HepG2 (cell line): ENCODE measurements around the gene GJC2. TPM values are rescaled to one million over a fixed set of nuclear protein-coding genes. Genes with fewer than 3 reads are reported as not detected.

Experiments
- ARNT2 ChIP-seq: sonication (generic); formaldehyde crosslinking; IDR thresholded peaks from 2 replicates; pipeline ENCODE4 v1.8.0; 2022; ENCODE audit warnings: mild to moderate bottlenecking, low read depth, missing genetic modification reagents, moderate library complexity
- CHD4 ChIP-seq: fragments of 200-600 bp; sonication (generic); IDR thresholded peaks from 2 replicates; pipeline ENCODE4 v1.7.0; 2017; ENCODE audit warnings: mild to moderate bottlenecking, low read length, borderline replicate concordance
- HCFC1 ChIP-seq: fragments of 150-350 bp; IDR thresholded peaks from 2 replicates; pipeline ENCODE4 v1.6.1; 2014; ENCODE audit warnings: low read depth, low read length
- KAT8 ChIP-seq: IDR thresholded peaks from 2 replicates; pipeline ENCODE4 v1.6.1; 2016; ENCODE audit warnings: missing genetic modification reagents, missing compliant biosample characterization
- MAFK ChIP-seq, 2 experiments: IDR thresholded peaks in 1 of 2; conservative IDR thresholded peaks in 1 of 2; 2 replicates each; pipeline ENCODE4 v1.6.1; 2011; ENCODE audit warnings: improper control_type of control experiment in 2 of 2, low read length in 2 of 2
- MEIS1 ChIP-seq: sonication (generic); formaldehyde crosslinking; IDR thresholded peaks from 2 replicates; pipeline ENCODE4 v1.9.0; 2021; ENCODE audit warnings: mild to moderate bottlenecking, missing genetic modification reagents, moderate library complexity, borderline replicate concordance
- NFYB ChIP-seq: sonication (generic); formaldehyde crosslinking; IDR thresholded peaks from 2 replicates; pipeline ENCODE4 v1.4.0; 2020; ENCODE audit warnings: missing genetic modification reagents
- RELA ChIP-seq: sonication (generic); formaldehyde crosslinking; IDR thresholded peaks from 2 replicates; pipeline ENCODE4 v1.4.0; 2020; ENCODE audit warnings: missing genetic modification reagents
- REPIN1 ChIP-seq: sonication (generic); formaldehyde crosslinking; IDR thresholded peaks from 2 replicates; pipeline ENCODE4 v1.8.0; 2022; ENCODE audit warnings: missing genetic modification reagents, low read depth, mild to moderate bottlenecking, borderline replicate concordance
- SCMH1 ChIP-seq: sonication (generic); formaldehyde crosslinking; IDR thresholded peaks from 2 replicates; pipeline ENCODE4 v1.9.0; 2021; ENCODE audit warnings: missing genetic modification reagents, mild to moderate bottlenecking, borderline replicate concordance
- SOX13 ChIP-seq, 3 experiments: fragments of 450-650 bp in 1 of 3; sonication (generic) in 1 of 3; formaldehyde crosslinking in 1 of 3; IDR thresholded peaks in 2 of 3; conservative IDR thresholded peaks in 1 of 3; 2 replicates each; pipeline versions ENCODE4 v1.5.0 to v1.6.1; 2016 to 2020; ENCODE audit warnings: antibody characterized with exemption in 1 of 3, mild to moderate bottlenecking in 1 of 3, missing compliant biosample characterization in 1 of 3, missing genetic modification reagents in 1 of 3, moderate library complexity in 1 of 3
- ZKSCAN1 ChIP-seq: fragments of 150-350 bp; IDR thresholded peaks from 2 replicates; pipeline ENCODE4 v1.6.1; 2014; ENCODE audit warnings: low read length
- ZMYM2 ChIP-seq: sonication (generic); formaldehyde crosslinking; IDR thresholded peaks from 2 replicates; pipeline ENCODE4 v1.8.0; 2022; ENCODE audit warnings: mild to moderate bottlenecking, missing genetic modification reagents
- ZNF547 ChIP-seq: sonication (generic); formaldehyde crosslinking; IDR thresholded peaks from 2 replicates; pipeline ENCODE4 v1.5.1; 2020; ENCODE audit warnings: mild to moderate bottlenecking, missing genetic modification reagents
- ZNF891 ChIP-seq: sonication (generic); formaldehyde crosslinking; IDR thresholded peaks from 2 replicates; pipeline ENCODE4 v1.5.0; 2020; ENCODE audit warnings: mild to moderate bottlenecking, missing genetic modification reagents
- polyA plus RNA-seq, 8 experiments: library from polyadenylated mRNA; depleted of rRNA in 3 of 8; stranded (reverse) in 7 of 8; unstranded in 1 of 8; fragments of >200 nt; fragmentation: Illumina TruSeq in 4 of 8; extraction: Trizol in 4 of 8; gene quantifications; 2 replicates each; pipeline versions ENCODE4 v1.2.1 to v1.2.3, GENCODE V29; 2011 to 2016; ENCODE audit warnings: low read depth in 4 of 8, missing spikeins in 1 of 8, mixed read lengths in 1 of 8; ENCODE audit not compliant: insufficient read depth in 1 of 8
- total RNA-seq, 5 experiments: library from RNA; depleted of rRNA; stranded (reverse); fragments of >200 nt; fragmentation: Illumina TruSeq; extraction: Trizol; gene quantifications; 2 replicates each; pipeline ENCODE4 v1.2.3, GENCODE V29; 2016; ENCODE audit warnings: low read depth in 1 of 5
- TF ChIP-seq, protein P1 (sequence below): sonication (generic); formaldehyde crosslinking; IDR thresholded peaks from 2 replicates; pipeline ENCODE4 v1.4.0; 2020; ENCODE audit warnings: mild to moderate bottlenecking, missing genetic modification reagents
- TF ChIP-seq, protein P2 (sequence below): sonication (generic); formaldehyde crosslinking; conservative IDR thresholded peaks from 2 replicates; pipeline ENCODE4 v1.4.0; 2020; ENCODE audit warnings: mild to moderate bottlenecking, missing genetic modification reagents, moderate library complexity
- TF ChIP-seq, protein P3 (sequence below): sonication (generic); formaldehyde crosslinking; IDR thresholded peaks from 2 replicates; pipeline ENCODE4 v1.4.0; 2020; ENCODE audit warnings: mild to moderate bottlenecking, missing genetic modification reagents
- TF ChIP-seq, protein P4 (sequence below): sonication (generic); formaldehyde crosslinking; IDR thresholded peaks from 2 replicates; pipeline ENCODE4 v1.5.1; 2020; ENCODE audit warnings: mild to moderate bottlenecking, missing genetic modification reagents, moderate library complexity
- TF ChIP-seq, protein P5 (sequence below): IDR thresholded peaks from 2 replicates; pipeline ENCODE4 v1.6.1; 2012; ENCODE audit warnings: inconsistent platforms

The GJC2 gene
- total and polyA plus RNA-seq, 2 of the 13 experiments (the other 11 are each of a cell fraction or from before 2014, with no cell fraction given): 1.6 to 3.8 TPM

DNA sequence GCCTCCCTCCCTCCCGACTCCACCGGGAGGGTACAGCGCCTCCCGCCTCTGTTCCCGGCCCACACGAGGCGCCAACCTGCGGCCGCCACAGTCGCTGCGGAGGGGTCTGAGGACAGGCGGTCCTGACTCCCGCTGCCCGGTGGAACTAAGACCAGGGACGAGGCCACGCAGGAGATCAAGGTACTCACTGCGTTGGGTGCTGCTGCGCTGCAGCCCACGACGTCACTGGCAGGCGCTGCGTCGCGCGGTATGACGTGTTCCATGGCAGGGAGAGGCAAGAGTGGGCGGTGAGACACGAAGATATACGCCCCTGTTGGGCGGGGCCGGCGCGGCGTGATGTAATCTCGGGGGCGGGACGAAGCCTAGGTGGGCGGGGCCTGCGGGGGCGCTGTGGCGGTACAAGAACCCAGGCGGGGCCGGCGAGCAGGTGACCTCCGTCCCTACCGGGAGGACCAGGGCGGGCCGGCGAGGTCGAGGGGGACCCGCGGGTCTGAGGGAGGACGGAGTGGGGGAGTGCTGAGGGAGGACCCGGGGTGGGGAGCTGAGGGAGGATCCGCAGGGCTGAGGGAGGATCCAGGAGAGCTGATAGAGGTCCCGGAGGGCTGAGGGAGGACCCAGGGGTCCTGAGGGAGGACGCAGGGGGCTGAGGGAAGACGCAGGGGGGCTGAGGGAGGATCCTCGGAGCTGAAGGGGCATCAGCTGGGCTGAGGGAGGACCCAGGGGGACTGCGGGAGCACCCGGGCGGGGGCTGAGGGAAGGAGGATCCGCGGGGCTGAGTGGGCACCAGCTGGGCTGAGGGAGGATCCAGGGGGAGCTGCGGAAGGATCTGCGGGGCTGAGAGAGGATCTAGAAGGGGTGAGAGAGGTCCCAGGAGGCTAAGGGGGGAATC lies 40.4 kb upstream of the GJC2 start, which contains the start of gene MRPL55 (continued):
- TF ChIP-seq RELA (CRISPR knock-in tag): no peak; the same call in 1 of the 2 replicates
- TF ChIP-seq, protein P1, sequence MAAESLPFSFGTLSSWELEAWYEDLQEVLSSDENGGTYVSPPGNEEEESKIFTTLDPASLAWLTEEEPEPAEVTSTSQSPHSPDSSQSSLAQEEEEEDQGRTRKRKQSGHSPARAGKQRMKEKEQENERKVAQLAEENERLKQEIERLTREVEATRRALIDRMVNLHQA (CRISPR knock-in tag): no peak
- peak; percentile 91 for TF ChIP-seq REPIN1 (CRISPR knock-in tag)
- TF ChIP-seq ZNF891 (CRISPR knock-in tag): no peak
- peak; percentile 88 for TF ChIP-seq MEIS1 (CRISPR knock-in tag)
- no peak for TF ChIP-seq MAFK (conservative IDR thresholded peaks at IDR 0.05 in 1 of 2, IDR thresholded peaks at IDR 0.05 in 1 of 2; ENCODE audit: low read length in 2 of 2)
- TF ChIP-seq HCFC1: peak; percentile 83
- TF ChIP-seq, protein P2, sequence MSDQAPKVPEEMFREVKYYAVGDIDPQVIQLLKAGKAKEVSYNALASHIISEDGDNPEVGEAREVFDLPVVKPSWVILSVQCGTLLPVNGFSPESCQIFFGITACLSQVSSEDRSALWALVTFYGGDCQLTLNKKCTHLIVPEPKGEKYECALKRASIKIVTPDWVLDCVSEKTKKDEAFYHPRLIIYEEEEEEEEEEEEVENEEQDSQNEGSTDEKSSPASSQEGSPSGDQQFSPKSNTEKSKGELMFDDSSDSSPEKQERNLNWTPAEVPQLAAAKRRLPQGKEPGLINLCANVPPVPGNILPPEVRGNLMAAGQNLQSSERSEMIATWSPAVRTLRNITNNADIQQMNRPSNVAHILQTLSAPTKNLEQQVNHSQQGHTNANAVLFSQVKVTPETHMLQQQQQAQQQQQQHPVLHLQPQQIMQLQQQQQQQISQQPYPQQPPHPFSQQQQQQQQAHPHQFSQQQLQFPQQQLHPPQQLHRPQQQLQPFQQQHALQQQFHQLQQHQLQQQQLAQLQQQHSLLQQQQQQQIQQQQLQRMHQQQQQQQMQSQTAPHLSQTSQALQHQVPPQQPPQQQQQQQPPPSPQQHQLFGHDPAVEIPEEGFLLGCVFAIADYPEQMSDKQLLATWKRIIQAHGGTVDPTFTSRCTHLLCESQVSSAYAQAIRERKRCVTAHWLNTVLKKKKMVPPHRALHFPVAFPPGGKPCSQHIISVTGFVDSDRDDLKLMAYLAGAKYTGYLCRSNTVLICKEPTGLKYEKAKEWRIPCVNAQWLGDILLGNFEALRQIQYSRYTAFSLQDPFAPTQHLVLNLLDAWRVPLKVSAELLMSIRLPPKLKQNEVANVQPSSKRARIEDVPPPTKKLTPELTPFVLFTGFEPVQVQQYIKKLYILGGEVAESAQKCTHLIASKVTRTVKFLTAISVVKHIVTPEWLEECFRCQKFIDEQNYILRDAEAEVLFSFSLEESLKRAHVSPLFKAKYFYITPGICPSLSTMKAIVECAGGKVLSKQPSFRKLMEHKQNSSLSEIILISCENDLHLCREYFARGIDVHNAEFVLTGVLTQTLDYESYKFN (CRISPR knock-in tag): peak; percentile 67
- TF ChIP-seq SCMH1 (CRISPR knock-in tag): no peak
- peak; percentile 97 for TF ChIP-seq KAT8 (CRISPR knock-in tag)
- TF ChIP-seq, protein P3, sequence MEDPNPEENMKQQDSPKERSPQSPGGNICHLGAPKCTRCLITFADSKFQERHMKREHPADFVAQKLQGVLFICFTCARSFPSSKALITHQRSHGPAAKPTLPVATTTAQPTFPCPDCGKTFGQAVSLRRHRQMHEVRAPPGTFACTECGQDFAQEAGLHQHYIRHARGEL (CRISPR knock-in tag): peak; percentile 27; the same call in 1 of the 2 replicates
- no peak for TF ChIP-seq SOX13 (IDR thresholded peaks at IDR 0.05)
- TF ChIP-seq SOX13 (CRISPR knock-in tag; conservative IDR thresholded peaks at IDR 0.05 in 1 of 2, IDR thresholded peaks at IDR 0.05 in 1 of 2): peak in 1 of 2 experiments; percentile 57; a peak in 2 of 4 replicates
- TF ChIP-seq NFYB: peak; percentile 60
- peak; percentile 25; the same call in 1 of the 2 replicates for TF ChIP-seq ZMYM2
- TF ChIP-seq ZKSCAN1: peak; percentile 76; the same call in 1 of the 2 replicates
- TF ChIP-seq CHD4: no peak
- TF ChIP-seq ZNF547: peak; percentile 81; the same call in 1 of the 2 replicates
- TF ChIP-seq, protein P4, sequence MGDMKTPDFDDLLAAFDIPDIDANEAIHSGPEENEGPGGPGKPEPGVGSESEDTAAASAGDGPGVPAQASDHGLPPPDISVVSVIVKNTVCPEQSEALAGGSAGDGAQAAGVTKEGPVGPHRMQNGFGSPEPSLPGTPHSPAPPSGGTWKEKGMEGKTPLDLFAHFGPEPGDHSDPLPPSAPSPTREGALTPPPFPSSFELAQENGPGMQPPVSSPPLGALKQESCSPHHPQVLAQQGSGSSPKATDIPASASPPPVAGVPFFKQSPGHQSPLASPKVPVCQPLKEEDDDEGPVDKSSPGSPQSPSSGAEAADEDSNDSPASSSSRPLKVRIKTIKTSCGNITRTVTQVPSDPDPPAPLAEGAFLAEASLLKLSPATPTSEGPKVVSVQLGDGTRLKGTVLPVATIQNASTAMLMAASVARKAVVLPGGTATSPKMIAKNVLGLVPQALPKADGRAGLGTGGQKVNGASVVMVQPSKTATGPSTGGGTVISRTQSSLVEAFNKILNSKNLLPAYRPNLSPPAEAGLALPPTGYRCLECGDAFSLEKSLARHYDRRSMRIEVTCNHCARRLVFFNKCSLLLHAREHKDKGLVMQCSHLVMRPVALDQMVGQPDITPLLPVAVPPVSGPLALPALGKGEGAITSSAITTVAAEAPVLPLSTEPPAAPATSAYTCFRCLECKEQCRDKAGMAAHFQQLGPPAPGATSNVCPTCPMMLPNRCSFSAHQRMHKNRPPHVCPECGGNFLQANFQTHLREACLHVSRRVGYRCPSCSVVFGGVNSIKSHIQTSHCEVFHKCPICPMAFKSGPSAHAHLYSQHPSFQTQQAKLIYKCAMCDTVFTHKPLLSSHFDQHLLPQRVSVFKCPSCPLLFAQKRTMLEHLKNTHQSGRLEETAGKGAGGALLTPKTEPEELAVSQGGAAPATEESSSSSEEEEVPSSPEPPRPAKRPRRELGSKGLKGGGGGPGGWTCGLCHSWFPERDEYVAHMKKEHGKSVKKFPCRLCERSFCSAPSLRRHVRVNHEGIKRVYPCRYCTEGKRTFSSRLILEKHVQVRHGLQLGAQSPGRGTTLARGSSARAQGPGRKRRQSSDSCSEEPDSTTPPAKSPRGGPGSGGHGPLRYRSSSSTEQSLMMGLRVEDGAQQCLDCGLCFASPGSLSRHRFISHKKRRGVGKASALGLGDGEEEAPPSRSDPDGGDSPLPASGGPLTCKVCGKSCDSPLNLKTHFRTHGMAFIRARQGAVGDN: peak; percentile 89
- TF ChIP-seq, protein P5, sequence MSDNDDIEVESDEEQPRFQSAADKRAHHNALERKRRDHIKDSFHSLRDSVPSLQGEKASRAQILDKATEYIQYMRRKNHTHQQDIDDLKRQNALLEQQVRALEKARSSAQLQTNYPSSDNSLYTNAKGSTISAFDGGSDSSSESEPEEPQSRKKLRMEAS: peak; percentile 89
- TF ChIP-seq ARNT2 (CRISPR knock-in tag): peak; percentile 90
